H1 (cell line): ENCODE results near the gene BSPRY. TPM values are rescaled to one million over a fixed set of nuclear protein-coding genes. Genes with fewer than 3 reads are reported as not detected.

Experiments
- CTCF ChIA-PET: fragments of 300-600 bp; sonication (Branson Sonifier 250); formaldehyde crosslinking; loops from one replicate; lab custom pipeline; 2021; ENCODE audit not compliant: partially characterized antibody; lab: Charles Lee
- POLR2A ChIA-PET: fragments of 300-600 bp; sonication (Branson Sonifier 250); formaldehyde crosslinking; loops from one replicate; lab custom pipeline; 2021; ENCODE audit warnings: inconsistent platforms; ENCODE audit not compliant: partially characterized antibody; lab: Charles Lee
- DNase-seq, 2 experiments: peaks; one replicate each; pipeline versions ENCODE4 v3.0.0 to v3.0.0-alpha.2; 2010 to 2022; ENCODE audit warnings: low spot score in 2 of 2, low read depth in 1 of 2, mixed read lengths in 1 of 2
- FAIRE-seq: peaks from 2 replicates; lab custom pipeline; 2011; peaks lifted over from hg19 to GRCh38; lab: Jason Lieb, UNC
- H2AFZ ChIP-seq: 2 replicates; pipeline ENCODE4 v1.8.1; 2012; ENCODE audit warnings: low read length, inconsistent platforms
- H2AK5ac ChIP-seq: 2 replicates; pipeline ENCODE4 v1.6.1; 2013; ENCODE audit warnings: low read depth, low read length
- H2BK120ac ChIP-seq: replicated peaks from 2 replicates; pipeline ENCODE3; 2013; ENCODE audit warnings: low read depth, low read length, inconsistent platforms
- H2BK12ac ChIP-seq: 2 replicates; pipeline ENCODE4 v1.6.1; 2013; ENCODE audit warnings: low read depth, low read length
- H2BK15ac ChIP-seq: 2 replicates; pipeline ENCODE4 v1.6.1; 2013; ENCODE audit warnings: low read length
- H2BK20ac ChIP-seq: 2 replicates; pipeline ENCODE4 v1.6.1; 2013; ENCODE audit warnings: low read length
- H2BK5ac ChIP-seq: 2 replicates; pipeline ENCODE4 v1.6.1; 2013; ENCODE audit warnings: low read depth, low read length
- H3K14ac ChIP-seq: 2 replicates; pipeline ENCODE4 v1.6.1; 2013; ENCODE audit warnings: inconsistent platforms; ENCODE audit not compliant: insufficient read length
- H3K18ac ChIP-seq: 2 replicates; pipeline ENCODE4 v1.6.1; 2013; ENCODE audit warnings: low read length; ENCODE audit errors: extremely low read depth
- H3K23ac ChIP-seq: 2 replicates; pipeline ENCODE4 v1.6.1; 2013; ENCODE audit warnings: inconsistent platforms; ENCODE audit not compliant: insufficient read length
- H3K23me2 ChIP-seq: 2 replicates; pipeline ENCODE4 v1.6.1; 2013; ENCODE audit warnings: low read depth, low read length
- H3K27ac ChIP-seq: 2 replicates; pipeline ENCODE4 v1.6.1; 2011; ENCODE audit warnings: low read depth, low read length, inconsistent platforms
- H3K27me3 ChIP-seq, 4 experiments: replicated peaks in 1 of 4; 1 replicate in 1 of 4; 2 replicates in 3 of 4; pipeline versions ENCODE4 v1.6.1 to v1.8.1; 2011 to 2013; ENCODE audit warnings: low read length in 3 of 4, mild to moderate bottlenecking in 3 of 4, inconsistent platforms in 2 of 4, mixed read lengths in 2 of 4, moderate library complexity in 1 of 4; ENCODE audit not compliant: control insufficient read depth in 3 of 4, insufficient read depth in 3 of 4; ENCODE audit errors: extremely low read depth in 1 of 4
- H3K36me3 ChIP-seq, 4 experiments: 2 replicates each; pipeline versions ENCODE4 v1.6.1 to v1.8.1; 2011 to 2013; ENCODE audit warnings: mild to moderate bottlenecking in 4 of 4, low read length in 3 of 4, moderate library complexity in 2 of 4, control low read depth in 1 of 4, inconsistent platforms in 1 of 4; ENCODE audit not compliant: insufficient read depth in 4 of 4, control insufficient read depth in 2 of 4
- H3K4ac ChIP-seq: replicated peaks from 2 replicates; pipeline ENCODE3; 2013; ENCODE audit warnings: low read length, low read depth, mixed read lengths, inconsistent platforms; ENCODE audit not compliant: insufficient read length
- H3K4me1 ChIP-seq, 4 experiments: replicated peaks in 1 of 4; 1 replicate in 1 of 4; 2 replicates in 3 of 4; pipeline versions ENCODE4 v1.6.1 to v1.8.1; 2011 to 2013; ENCODE audit warnings: low read length in 3 of 4, inconsistent platforms in 2 of 4, mixed read lengths in 1 of 4; ENCODE audit not compliant: insufficient read depth in 4 of 4, control insufficient read depth in 3 of 4
- H3K4me2 ChIP-seq, 2 experiments: 2 replicates each; pipeline versions ENCODE4 v1.6.1 to v1.8.1; 2011 to 2013; ENCODE audit warnings: low read depth in 2 of 2, low read length in 2 of 2, control low read depth in 1 of 2, inconsistent platforms in 1 of 2, mild to moderate bottlenecking in 1 of 2; ENCODE audit not compliant: insufficient read depth in 1 of 2
- H3K4me3 ChIP-seq, 4 experiments: fragments of 200-600, 300-600 bp in 1 of 4; sonication (generic), shearing (Covaris generic), sonication (Bioruptor Twin) in 1 of 4; 2 replicates each; pipeline versions ENCODE4 v1.5.1 to v1.8.1; 2011 to 2016; ENCODE audit warnings: low read length in 4 of 4, low read depth in 3 of 4, control low read depth in 2 of 4, inconsistent platforms in 2 of 4, mild to moderate bottlenecking in 2 of 4, mixed read lengths in 1 of 4, moderate library complexity in 1 of 4; ENCODE audit not compliant: insufficient read depth in 2 of 4; ENCODE audit errors: extremely low read depth in 1 of 4
- H3K56ac ChIP-seq: replicated peaks from 2 replicates; pipeline ENCODE3; 2013; ENCODE audit warnings: low read depth, mild to moderate bottlenecking, mixed read lengths, low read length, inconsistent platforms; ENCODE audit not compliant: insufficient read length
- H3K79me1 ChIP-seq: 2 replicates; pipeline ENCODE4 v1.6.1; 2013; ENCODE audit warnings: low read depth, low read length, control low read depth
- H3K79me2 ChIP-seq, 2 experiments: 2 replicates each; pipeline versions ENCODE4 v1.6.1 to v1.8.1; 2012 to 2013; ENCODE audit warnings: low read length in 2 of 2, mild to moderate bottlenecking in 2 of 2, inconsistent platforms in 1 of 2; ENCODE audit not compliant: insufficient read depth in 2 of 2, control insufficient read depth in 1 of 2
- H3K9ac ChIP-seq, 4 experiments: replicated peaks in 1 of 4; 1 replicate in 1 of 4; 2 replicates in 3 of 4; pipeline versions ENCODE4 v1.6.1 to v1.8.1; 2011 to 2013; ENCODE audit warnings: low read depth in 3 of 4, low read length in 3 of 4, control low read depth in 2 of 4, mild to moderate bottlenecking in 2 of 4, moderate library complexity in 2 of 4, inconsistent platforms in 1 of 4; ENCODE audit errors: extremely low read depth in 1 of 4
- H3K9me3 ChIP-seq, 2 experiments: 2 replicates each; pipeline versions ENCODE4 v1.6.1 to v1.8.1; 2012 to 2013; ENCODE audit warnings: mild to moderate bottlenecking in 2 of 2, moderate library complexity in 2 of 2, control low read depth in 1 of 2, inconsistent platforms in 1 of 2, low read depth in 1 of 2, low read length in 1 of 2, mixed read lengths in 1 of 2; ENCODE audit not compliant: insufficient read depth in 2 of 2
- H4K20me1 ChIP-seq, 2 experiments: replicated peaks in 1 of 2; 2 replicates each; pipeline versions ENCODE3 to v1.8.1; 2011 to 2013; ENCODE audit warnings: inconsistent platforms in 2 of 2, low read length in 2 of 2, mild to moderate bottlenecking in 1 of 2; ENCODE audit not compliant: insufficient read depth in 2 of 2, control insufficient read depth in 1 of 2
- H4K5ac ChIP-seq: 2 replicates; pipeline ENCODE4 v1.6.1; 2013; ENCODE audit warnings: low read length, low read depth, mixed read lengths, inconsistent platforms; ENCODE audit not compliant: insufficient read length
- H4K8ac ChIP-seq: 2 replicates; pipeline ENCODE4 v1.8.0; 2013; ENCODE audit warnings: mild to moderate bottlenecking, moderate library complexity, low read length, inconsistent platforms; ENCODE audit not compliant: insufficient read depth; ENCODE audit errors: extremely low read depth
- H4K91ac ChIP-seq: replicated peaks from 2 replicates; pipeline ENCODE3; 2013; ENCODE audit warnings: low read length, mixed read lengths, inconsistent platforms; ENCODE audit not compliant: insufficient read length
- ATF2 ChIP-seq: IDR thresholded peaks from 2 replicates; pipeline ENCODE4 v1.6.1; 2012; ENCODE audit warnings: low read length, inconsistent platforms
- CTCF ChIP-seq, 3 experiments: IDR thresholded peaks; 1 replicate in 2 of 3; 2 replicates in 1 of 3; pipeline versions ENCODE4 v1.5.1 to v1.6.1; 2011; ENCODE audit warnings: low read length in 3 of 3, mild to moderate bottlenecking in 3 of 3, inconsistent platforms in 2 of 3, low read depth in 1 of 3, moderate library complexity in 1 of 3; ENCODE audit not compliant: insufficient read depth in 1 of 3; ENCODE audit errors: control extremely low read depth in 1 of 3
- GTF2F1 ChIP-seq: IDR thresholded peaks from 2 replicates; pipeline ENCODE4 v1.6.1; 2012; ENCODE audit warnings: low read depth, low read length, improper control_type of control experiment, borderline replicate concordance
- JUN ChIP-seq: IDR thresholded peaks from 2 replicates; pipeline ENCODE4 v1.6.1; 2011; ENCODE audit warnings: low read depth, mild to moderate bottlenecking, improper control_type of control experiment, low read length
- POLR2AphosphoS5 ChIP-seq: IDR thresholded peaks from 2 replicates; pipeline ENCODE4 v1.6.1; 2011; ENCODE audit warnings: low read depth, low read length
- SP4 ChIP-seq: IDR thresholded peaks from 2 replicates; pipeline ENCODE4 v1.6.1; 2012; ENCODE audit warnings: low read length, inconsistent platforms
- TAF7 ChIP-seq: optimal IDR thresholded peaks from 2 replicates; pipeline ENCODE3; 2011; ENCODE audit warnings: low read depth, mild to moderate bottlenecking, inconsistent platforms, low read length, moderate library complexity, borderline replicate concordance
- USF2 ChIP-seq: IDR thresholded peaks from 2 replicates; pipeline ENCODE4 v1.6.1; 2011; ENCODE audit warnings: low read length, improper control_type of control experiment
- WGBS, 2 experiments: shearing (Covaris generic) in 1 of 2; methylation state at CpG; one replicate each; pipeline versions ENCODE4 v1.1.6 to v1.1.7; 2013 to 2015; ENCODE audit warnings: low lambda C conversion rate in 2 of 2, mixed read lengths in 2 of 2, inconsistent platforms in 1 of 2, low coverage in 1 of 2, missing lambda C conversion rate in 1 of 2; ENCODE audit not compliant: insufficient replicate concordance in 2 of 2, insufficient coverage in 1 of 2, insufficient read length in 1 of 2; ENCODE audit errors: extremely low coverage in 1 of 2, missing lambda C conversion rate in 1 of 2; 5-methylcytosine and 5-hydroxymethylcytosine counted together
- polyA plus RNA-seq, 7 experiments: library from polyadenylated mRNA; depleted of rRNA in 3 of 7; stranded (reverse) in 5 of 7; unstranded in 2 of 7; fragments of >200 nt in 5 of 7; fragments of 200-250 nt in 2 of 7; gene quantifications; 1 replicate in 5 of 7; 2 replicates in 1 of 7; 4 replicates in 1 of 7; pipeline versions ENCODE4 v1.2.1 to v1.2.3, GENCODE V29; 2011 to 2013; ENCODE audit warnings: missing spikeins in 2 of 7, mixed read lengths in 2 of 7
- total RNA-seq: library from RNA; stranded (reverse); fragmentation: NEBNext Ultra II Directional; extraction: Animal tissue kit (Norgen Biotek cat#: 25700); gene quantifications from 2 replicates; pipeline ENCODE4 v1.2.1, GENCODE V29; 2021

BSPRY gene
- total and polyA plus RNA-seq, 2 of the 8 experiments (the other 6 are each of a cell fraction or from before 2014, with no cell fraction given), result 5.5 to 10.9 TPM

GRCh38 chr9:113381909-113382411 lies 32.6 kb downstream of the BSPRY start:
- Histone ChIP-seq H3K4me3 (no peak overlapping the region), H2BK5ac (no peak overlapping the region), H4K91ac (no peak overlapping the region), H4K20me1 (no peaks in the 10 kb centered on the region), H3K14ac (no peak overlapping the region), H3K27ac (no peak overlapping the region), H3K9me3 (no peaks in the 10 kb centered on the region), H2BK12ac (no peak overlapping the region), H3K27me3 (no peaks in the 10 kb centered on the region; a peak in 1 of 7 replicates), H4K8ac (no peak overlapping the region), H3K36me3 (no peaks in the 10 kb centered on the region; a peak in 1 of 8 replicates), H4K5ac (no peak overlapping the region), H2BK20ac (no peak overlapping the region), H3K18ac (no peak overlapping the region), H3K79me1 (no peaks in the 10 kb centered on the region), H3K23ac (no peak overlapping the region), H3K79me2 (no peaks in the 10 kb centered on the region), H2BK120ac (no peak overlapping the region), H3K23me2 (peaks cover 3% of the 10 kb centered on the region; the same call in 1 of the 2 replicates), H2BK15ac (no peak overlapping the region), H3K56ac (no peak overlapping the region), H2AFZ (no peak overlapping the region), H3K4ac (no peak overlapping the region), H3K9ac (no peak overlapping the region), H2AK5ac (no peak overlapping the region), H3K4me1 (no peaks in the 10 kb centered on the region; a peak in 1 of 7 replicates), H3K4me2 (no peak overlapping the region)
- FAIRE-seq (no peak), DNase-seq (no peak)
- ChIA-PET CTCF (interaction anchor here (0.7 to 1.0 kb wide), 2 partner anchors 9 to 66 kb away, joined by 3 read pairs; no protein-coding TSS in a partner anchor), POLR2A (interaction anchor here (1.6 kb wide), 1 partner anchor 28 kb away, joined by 3 read pairs; the partner anchor contains the start of genes C9orf43 and POLE3)
- 94% methylated on average over 8 of the region's 8 CpGs; no CpG with 5 or more reads in 1 of the 2 experiments for WGBS, 2 experiments
- TF ChIP-seq CTCF (IDR thresholded peaks at IDR 0.05; ENCODE audit: control extremely low read depth in 1 of 3, insufficient read depth in 1 of 3, low read depth in 1 of 3, low read length in 3 of 3), result no peak
- TF ChIP-seq ATF2, result no peak
- no peak for TF ChIP-seq GTF2F1
- TF ChIP-seq TAF7, result no peak
- no peak for TF ChIP-seq JUN
- no peak for TF ChIP-seq USF2
- no peak for TF ChIP-seq POLR2AphosphoS5
- TF ChIP-seq SP4, result no peak
